IMR-90 (cell line): ENCODE measurements around the gene KLHL41.

ENCODE experiments used
- BHLHE40 ChIP-seq: fragments of 150-350 bp; IDR thresholded peaks from 2 replicates; pipeline ENCODE4 v1.6.1; 2016; ENCODE audit warnings: mild to moderate bottlenecking, low read depth, low read length
- CEBPB ChIP-seq: IDR thresholded peaks from 2 replicates; pipeline ENCODE4 v1.6.1; 2012; ENCODE audit warnings: low read depth, low read length, improper control_type of control experiment
- FOS ChIP-seq: fragments of 150-350 bp; IDR thresholded peaks from 2 replicates; pipeline ENCODE4 v1.6.1; 2016; ENCODE audit warnings: low read depth, low read length
- MAFK ChIP-seq: IDR thresholded peaks from 2 replicates; pipeline ENCODE4 v1.6.1; 2012; ENCODE audit warnings: low read depth, low read length, improper control_type of control experiment
- MAZ ChIP-seq: IDR thresholded peaks from 2 replicates; pipeline ENCODE4 v1.6.1; 2012; ENCODE audit warnings: low read depth, mild to moderate bottlenecking, low read length, improper control_type of control experiment, moderate library complexity, borderline replicate concordance
- MXI1 ChIP-seq: IDR thresholded peaks from 2 replicates; pipeline ENCODE4 v1.6.1; 2012; ENCODE audit warnings: low read depth, mild to moderate bottlenecking, low read length, moderate library complexity, borderline replicate concordance
- POLR2A ChIP-seq: IDR thresholded peaks from 2 replicates; pipeline ENCODE4 v1.6.1; 2012; ENCODE audit warnings: mild to moderate bottlenecking, low read depth, low read length
- RAD21 ChIP-seq: IDR thresholded peaks from 2 replicates; pipeline ENCODE4 v1.6.1; 2012; ENCODE audit warnings: low read length, improper control_type of control experiment
- RCOR1 ChIP-seq: IDR thresholded peaks from 2 replicates; pipeline ENCODE4 v1.6.1; 2012; ENCODE audit warnings: mild to moderate bottlenecking, low read length, improper control_type of control experiment; ENCODE audit not compliant: insufficient replicate concordance
- RFX5 ChIP-seq: IDR thresholded peaks from 2 replicates; pipeline ENCODE4 v1.8.0; 2012; ENCODE audit warnings: low read depth, mild to moderate bottlenecking, low read length, moderate library complexity
- SMC3 ChIP-seq: fragments of 150-350 bp; IDR thresholded peaks from 2 replicates; pipeline ENCODE4 v1.6.1; 2016; ENCODE audit warnings: low read depth, mild to moderate bottlenecking, antibody characterized with exemption, low read length, moderate library complexity
- TF ChIP-seq, protein P1 (sequence below): conservative IDR thresholded peaks from 2 replicates; pipeline ENCODE4 v1.5.1; 2012; ENCODE audit warnings: mild to moderate bottlenecking, low read depth, low read length, improper control_type of control experiment
- TF ChIP-seq, protein P2 (sequence below): fragments of 150-350 bp; IDR thresholded peaks from 2 replicates; pipeline ENCODE4 v1.6.1; 2017; ENCODE audit warnings: mild to moderate bottlenecking, antibody characterized with exemption, low read length, low read depth
- TF ChIP-seq, protein P3 (sequence below): fragments of 150-350 bp; IDR thresholded peaks from 2 replicates; pipeline ENCODE4 v1.6.1; 2016; ENCODE audit warnings: low read depth, mild to moderate bottlenecking, low read length, moderate library complexity, borderline replicate concordance

DNA sequence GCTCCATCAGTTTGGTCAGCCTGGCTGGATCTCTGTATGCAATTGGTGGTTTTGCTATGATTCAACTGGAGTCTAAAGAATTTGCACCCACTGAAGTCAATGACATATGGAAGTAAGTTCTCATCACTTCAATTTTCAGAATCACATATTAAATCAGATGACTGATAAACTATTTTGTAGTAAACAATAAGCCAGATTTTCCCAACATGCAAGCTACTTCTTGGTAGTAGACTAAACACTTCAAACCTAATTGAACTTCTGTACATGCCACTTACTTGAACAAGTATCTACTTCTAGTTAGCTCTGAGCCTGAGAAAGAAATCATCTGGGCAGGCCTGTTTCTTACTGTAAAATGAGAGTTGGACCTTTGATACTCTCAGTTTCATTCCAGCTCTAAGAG, 11.4 kb downstream of the KLHL41 start:
- no peak for TF ChIP-seq RCOR1
- TF ChIP-seq, protein P1, sequence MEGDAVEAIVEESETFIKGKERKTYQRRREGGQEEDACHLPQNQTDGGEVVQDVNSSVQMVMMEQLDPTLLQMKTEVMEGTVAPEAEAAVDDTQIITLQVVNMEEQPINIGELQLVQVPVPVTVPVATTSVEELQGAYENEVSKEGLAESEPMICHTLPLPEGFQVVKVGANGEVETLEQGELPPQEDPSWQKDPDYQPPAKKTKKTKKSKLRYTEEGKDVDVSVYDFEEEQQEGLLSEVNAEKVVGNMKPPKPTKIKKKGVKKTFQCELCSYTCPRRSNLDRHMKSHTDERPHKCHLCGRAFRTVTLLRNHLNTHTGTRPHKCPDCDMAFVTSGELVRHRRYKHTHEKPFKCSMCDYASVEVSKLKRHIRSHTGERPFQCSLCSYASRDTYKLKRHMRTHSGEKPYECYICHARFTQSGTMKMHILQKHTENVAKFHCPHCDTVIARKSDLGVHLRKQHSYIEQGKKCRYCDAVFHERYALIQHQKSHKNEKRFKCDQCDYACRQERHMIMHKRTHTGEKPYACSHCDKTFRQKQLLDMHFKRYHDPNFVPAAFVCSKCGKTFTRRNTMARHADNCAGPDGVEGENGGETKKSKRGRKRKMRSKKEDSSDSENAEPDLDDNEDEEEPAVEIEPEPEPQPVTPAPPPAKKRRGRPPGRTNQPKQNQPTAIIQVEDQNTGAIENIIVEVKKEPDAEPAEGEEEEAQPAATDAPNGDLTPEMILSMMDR = no peak
- no peak for TF ChIP-seq POLR2A
- TF ChIP-seq, protein P2, sequence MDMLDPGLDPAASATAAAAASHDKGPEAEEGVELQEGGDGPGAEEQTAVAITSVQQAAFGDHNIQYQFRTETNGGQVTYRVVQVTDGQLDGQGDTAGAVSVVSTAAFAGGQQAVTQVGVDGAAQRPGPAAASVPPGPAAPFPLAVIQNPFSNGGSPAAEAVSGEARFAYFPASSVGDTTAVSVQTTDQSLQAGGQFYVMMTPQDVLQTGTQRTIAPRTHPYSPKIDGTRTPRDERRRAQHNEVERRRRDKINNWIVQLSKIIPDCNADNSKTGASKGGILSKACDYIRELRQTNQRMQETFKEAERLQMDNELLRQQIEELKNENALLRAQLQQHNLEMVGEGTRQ = no peak
- TF ChIP-seq, protein P3, sequence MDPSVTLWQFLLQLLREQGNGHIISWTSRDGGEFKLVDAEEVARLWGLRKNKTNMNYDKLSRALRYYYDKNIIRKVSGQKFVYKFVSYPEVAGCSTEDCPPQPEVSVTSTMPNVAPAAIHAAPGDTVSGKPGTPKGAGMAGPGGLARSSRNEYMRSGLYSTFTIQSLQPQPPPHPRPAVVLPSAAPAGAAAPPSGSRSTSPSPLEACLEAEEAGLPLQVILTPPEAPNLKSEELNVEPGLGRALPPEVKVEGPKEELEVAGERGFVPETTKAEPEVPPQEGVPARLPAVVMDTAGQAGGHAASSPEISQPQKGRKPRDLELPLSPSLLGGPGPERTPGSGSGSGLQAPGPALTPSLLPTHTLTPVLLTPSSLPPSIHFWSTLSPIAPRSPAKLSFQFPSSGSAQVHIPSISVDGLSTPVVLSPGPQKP = no peak
- no peak for TF ChIP-seq MAFK
- TF ChIP-seq BHLHE40 = no peak
- no peak for TF ChIP-seq SMC3
- TF ChIP-seq RFX5 = no peak
- TF ChIP-seq CEBPB = no peak
- TF ChIP-seq FOS = no peak; the same call in 1 of the 2 replicates
- no peak for TF ChIP-seq RAD21
- TF ChIP-seq MXI1 = no peak
- TF ChIP-seq MAZ = no peak
